Measurements from ENCODE around the gene IGFBP5.

- TF ChIP-seq CTCF (IDR thresholded peaks at IDR 0.05; ENCODE audit: poor library complexity) (no peak), EZH2 (IDR thresholded peaks at IDR 0.05; ENCODE audit: borderline replicate concordance) (no peak), EZH2phosphoT487 (IDR thresholded peaks at IDR 0.05; ENCODE audit: low read depth, severe bottlenecking, unreplicated experiment) (no peak)
These were observed 14.3 kb downstream of the IGFBP5 start for GRCh38 chr2:216680951-216681629.
